ENCODE measurements around the gene KRT1. TPM values are rescaled to one million over a fixed set of nuclear protein-coding genes. Genes with fewer than 3 reads are reported as not detected.
"Not testable (repeated sequence)": the region's sequence is repeated elsewhere in the genome, so short reads cannot be mapped to it uniquely, and the experiment has no call there.

KRT1 gene
- total RNA-seq, 1 donor from 2014 or later: not detected

- DNase-seq (ENCODE audit: low spot score) (no peak), ATAC-seq (no peak)
These were observed 3.5 kb upstream of the KRT1 start for GRCh38 chr12:52683575-52684300.

- ATAC-seq: no peak
These were observed 2.8 kb upstream of the KRT1 start for GRCh38 chr12:52682938-52683574.

GRCh38 chr12:52682381-52682660 is 2.1 kb upstream of the KRT1 start:
- ATAC-seq (no peak), DNase-seq (ENCODE audit: low spot score) (no peak)

More at GRCh38 chr12:52682938-52683574, 2.8 kb upstream of the KRT1 start:
- no peak for DNase-seq (ENCODE audit: low spot score)

- DNase-seq (ENCODE audit: low spot score): no peak
These were observed 1.5 kb upstream of the KRT1 start for GRCh38 chr12:52681526-52682380.

GRCh38 chr12:52679875-52680274 is 332 bp downstream of the KRT1 start:
- DNase-seq (ENCODE audit: low spot score) (no peak), ATAC-seq (no peak)

More at GRCh38 chr12:52681526-52682380, 1.5 kb upstream of the KRT1 start:
- ATAC-seq: no peak

GRCh38 chr12:52677671-52678070 is 2.5 kb downstream of the KRT1 start:
- DNase-seq (ENCODE audit: low spot score) (no peak), ATAC-seq (no peak)

GRCh38 chr12:52677126-52677525 is 3.1 kb downstream of the KRT1 start:
- ATAC-seq: no peak
- DNase-seq (ENCODE audit: low spot score): no peak

- DNase-seq (ENCODE audit: low spot score) (no peak), ATAC-seq (no peak)
These were observed 4.0 kb downstream of the KRT1 start for GRCh38 chr12:52676163-52676562.

GRCh38 chr12:52675301-52675701 is 4.9 kb downstream of the KRT1 start:
- DNase-seq (ENCODE audit: low spot score) (no peak), ATAC-seq (no peak)

GRCh38 chr12:52674433-52674775 is 5.8 kb downstream of the KRT1 start:
- DNase-seq (ENCODE audit: low spot score) (no peak), ATAC-seq (no peak)

GRCh38 chr12:52673713-52674432 is 6.3 kb downstream of the KRT1 start:
- no peak for DNase-seq (ENCODE audit: low spot score)
- no peak for ATAC-seq

GRCh38 chr12:52673217-52673616 is 7.0 kb downstream of the KRT1 start:
- ATAC-seq (no peak), DNase-seq (ENCODE audit: low spot score) (no peak)

- DNase-seq (ENCODE audit: low spot score) (no peak), ATAC-seq (no peak)
These were observed 7.8 kb downstream of the KRT1 start for GRCh38 chr12:52672321-52672933.

- DNase-seq (ENCODE audit: low spot score) (no peak), ATAC-seq (no peak)
These were observed 9.2 kb downstream of the KRT1 start for GRCh38 chr12:52670961-52671360.

- no peak for DNase-seq (ENCODE audit: low spot score)
- ATAC-seq: no peak
These were observed 9.7 kb downstream of the KRT1 start for GRCh38 chr12:52670506-52670905.

GRCh38 chr12:52669941-52670340 is 10.3 kb downstream of the KRT1 start:
- ATAC-seq; DNase-seq (ENCODE audit: low spot score): not testable (repeated sequence)

- no peak for ATAC-seq
These were observed 10.8 kb downstream of the KRT1 start for GRCh38 chr12:52669426-52669825.

GRCh38 chr12:52667931-52668330 is 12.3 kb downstream of the KRT1 start:
- no peak for ATAC-seq

More at GRCh38 chr12:52669426-52669825, 10.8 kb downstream of the KRT1 start:
- DNase-seq (ENCODE audit: low spot score): no peak

GRCh38 chr12:52667509-52667908 is 12.7 kb downstream of the KRT1 start:
- ATAC-seq (no peak), DNase-seq (ENCODE audit: low spot score) (no peak)

More at GRCh38 chr12:52667931-52668330, 12.3 kb downstream of the KRT1 start:
- DNase-seq (ENCODE audit: low spot score): no peak

GRCh38 chr12:52666471-52666870 is 13.7 kb downstream of the KRT1 start:
- DNase-seq (ENCODE audit: low spot score): no peak
- ATAC-seq: no peak

GRCh38 chr12:52663420-52663819 is 16.8 kb downstream of the KRT1 start:
- DNase-seq (ENCODE audit: low spot score): no peak
- ATAC-seq: no peak

Measured in left lobe of liver (tissue), 2 donors.